CD14-positive monocyte (primary cell): Measurements from ENCODE around the gene PHOSPHO2. TPM values are rescaled to one million over a fixed set of nuclear protein-coding genes. Genes with fewer than 3 reads are reported as not detected.

Experiments
- DNase-seq, 3 donors: peaks; one replicate each; pipeline ENCODE4 v3.0.0-alpha.2; 2011 to 2022
- H2AFZ ChIP-seq: 2 replicates; pipeline ENCODE4 v1.6.0; 2012; ENCODE audit warnings: mild to moderate bottlenecking, low read depth, low read length, inconsistent platforms; ENCODE audit not compliant: insufficient read depth, poor library complexity, severe bottlenecking
- H3K27ac ChIP-seq, 2 donors: 1 replicate in 1 of 2; 2 replicates in 1 of 2; pipeline ENCODE4 v1.5.1; 2012 to 2013; ENCODE audit warnings: low read length in 2 of 2, control low read depth in 1 of 2, inconsistent platforms in 1 of 2, low read depth in 1 of 2, mild to moderate bottlenecking in 1 of 2
- H3K27me3 ChIP-seq, 2 donors: one replicate each; pipeline versions ENCODE4 v1.6.0 to v1.6.1; 2011 to 2013; ENCODE audit warnings: low read length in 2 of 2; ENCODE audit not compliant: control insufficient read depth in 2 of 2, insufficient read depth in 2 of 2
- H3K36me3 ChIP-seq, 2 donors: replicated peaks in 1 of 2; 1 replicate in 1 of 2; 2 replicates in 1 of 2; pipeline versions ENCODE4 v1.5.1 to v1.6.1; 2012 to 2013; ENCODE audit warnings: low read length in 2 of 2, control low read depth in 1 of 2, inconsistent platforms in 1 of 2, mild to moderate bottlenecking in 1 of 2; ENCODE audit not compliant: insufficient read depth in 2 of 2, control insufficient read depth in 1 of 2
- H3K4me1 ChIP-seq, 2 donors: 1 replicate in 1 of 2; 2 replicates in 1 of 2; pipeline versions ENCODE4 v1.5.1 to v1.6.1; 2012 to 2013; ENCODE audit warnings: low read length in 2 of 2, control low read depth in 1 of 2, inconsistent platforms in 1 of 2, mild to moderate bottlenecking in 1 of 2, moderate library complexity in 1 of 2; ENCODE audit not compliant: insufficient read depth in 2 of 2, control insufficient read depth in 1 of 2
- H3K4me2 ChIP-seq: replicated peaks from 2 replicates; pipeline ENCODE3; 2012; ENCODE audit warnings: low read length, moderate library complexity, mild to moderate bottlenecking; ENCODE audit not compliant: poor library complexity, severe bottlenecking; ENCODE audit errors: extremely low read depth
- H3K4me3 ChIP-seq, 3 experiments: fragments of 200-600 bp in 1 of 3; sonication (generic) in 1 of 3; replicated peaks in 1 of 3; 1 replicate in 2 of 3; 2 replicates in 1 of 3; pipeline ENCODE4 v1.5.1; 2011 to 2013; ENCODE audit warnings: low read length in 3 of 3, mild to moderate bottlenecking in 3 of 3, control low read depth in 2 of 3, low read depth in 2 of 3, inconsistent platforms in 1 of 3, moderate library complexity in 1 of 3
- H3K79me2 ChIP-seq: 2 replicates; pipeline ENCODE4 v1.6.0; 2012; ENCODE audit warnings: mild to moderate bottlenecking, control low read depth, inconsistent platforms, low read length, moderate library complexity; ENCODE audit not compliant: insufficient read depth
- H3K9ac ChIP-seq: 2 replicates; pipeline ENCODE4 v1.6.0; 2017; ENCODE audit warnings: low read length, mild to moderate bottlenecking; ENCODE audit not compliant: insufficient read depth, poor library complexity, severe bottlenecking
- H3K9me3 ChIP-seq, 2 donors: replicated peaks in 1 of 2; 1 replicate in 1 of 2; 2 replicates in 1 of 2; pipeline versions ENCODE4 v1.5.1 to v1.6.1; 2012 to 2013; ENCODE audit warnings: low read length in 2 of 2, control low read depth in 1 of 2; ENCODE audit not compliant: control insufficient read depth in 1 of 2, insufficient read depth in 1 of 2
- H4K20me1 ChIP-seq: 2 replicates; pipeline ENCODE4 v1.6.0; 2012; ENCODE audit warnings: mild to moderate bottlenecking, low read length, control low read depth, moderate library complexity; ENCODE audit not compliant: insufficient read depth
- H3K27ac Mint-ChIP-seq, 7 donors: one replicate each; pipeline ENCODE4 v1.8.0; 2020; ENCODE audit warnings: mild to moderate bottlenecking in 7 of 7, mixed read lengths in 7 of 7, moderate library complexity in 6 of 7, inconsistent platforms in 2 of 7
- H3K27me3 Mint-ChIP-seq, 3 donors: one replicate each; pipeline ENCODE4 v1.8.0; 2021 to 2022; ENCODE audit warnings: low read depth in 3 of 3, mild to moderate bottlenecking in 3 of 3, mixed read lengths in 3 of 3, moderate library complexity in 3 of 3, inconsistent platforms in 1 of 3
- H3K36me3 Mint-ChIP-seq, 2 donors: one replicate each; pipeline ENCODE4 v1.8.0; 2020; ENCODE audit warnings: mixed read lengths in 2 of 2, inconsistent platforms in 1 of 2, mild to moderate bottlenecking in 1 of 2
- H3K4me1 Mint-ChIP-seq: one replicate; pipeline ENCODE4 v1.8.0; 2020; ENCODE audit warnings: mild to moderate bottlenecking, mixed read lengths
- H3K4me3 Mint-ChIP-seq, 2 donors: one replicate each; pipeline ENCODE4 v1.8.0; 2020; ENCODE audit warnings: mild to moderate bottlenecking in 2 of 2, mixed read lengths in 2 of 2, moderate library complexity in 1 of 2
- H3K9me3 Mint-ChIP-seq, 7 donors: one replicate each; pipeline ENCODE4 v1.8.0; 2020 to 2022; ENCODE audit warnings: mixed read lengths in 7 of 7, mild to moderate bottlenecking in 6 of 7, moderate library complexity in 6 of 7, inconsistent platforms in 2 of 7
- CTCF ChIP-seq: fragments of 200-600 bp; IDR thresholded peaks from one replicate; pipeline ENCODE4 v1.8.0; 2022; ENCODE audit warnings: antibody characterized with exemption, mild to moderate bottlenecking
- WGBS: methylation state at CpG from one replicate; pipeline ENCODE4 v1.1.5; 2013; ENCODE audit warnings: missing lambda C conversion rate; ENCODE audit not compliant: insufficient coverage; 5-methylcytosine and 5-hydroxymethylcytosine counted together
- intact Hi-C, 2 donors: fragments of 100-400 bp; cut with micrococcal nuclease; formaldehyde crosslinking; loops; one replicate each; pipeline versions ENCODE4 v1.15.0 to v1.15.1; 2023
- polyA plus RNA-seq, 3 donors: library from polyadenylated mRNA; depleted of rRNA in 1 of 3; unstranded in 2 of 3; stranded (reverse) in 1 of 3; fragments of 300-500 nt in 2 of 3; fragments of >200 nt in 1 of 3; fragmentation: Illumina TruSeq in 2 of 3; gene quantifications; 1 replicate in 2 of 3; 2 replicates in 1 of 3; pipeline ENCODE4 v1.2.3, GENCODE V29; 2012 to 2021

Gene PHOSPHO2
- polyA plus RNA-seq, 3 donors, result 0.53 to 1.2 (median 0.74) TPM

GRCh38 chr2:169739351-169739750 lies 45.1 kb downstream of the PHOSPHO2 start:
- H3K9me3 ChIP-seq, result no peaks in the 10 kb centered on the region
- no peaks in the 10 kb centered on the region for H3K36me3 ChIP-seq
- H3K4me1 Mint-ChIP-seq, result peaks cover 4% of the 10 kb centered on the region
- no peak for TF ChIP-seq CTCF
- intact Hi-C loops, result no loop called here
- H3K4me3 ChIP-seq, result no peak overlapping the region
- H4K20me1 ChIP-seq, result no peaks in the 10 kb centered on the region
- WGBS, result no CpG with 5 or more reads among the region's 1 CpG
- no peak overlapping the region for H3K9ac ChIP-seq
- H3K79me2 ChIP-seq, result no peaks in the 10 kb centered on the region
- peaks cover 0 to 2% (median 0%) of the 10 kb centered on the region in 7 donors for H3K9me3 Mint-ChIP-seq
- no peak overlapping the region for H3K4me3 Mint-ChIP-seq
- H3K4me1 ChIP-seq, result peaks cover 3% of the 10 kb centered on the region in 2 donors
- peaks cover 8 to 9% of the 10 kb centered on the region in 2 donors for H3K27me3 ChIP-seq
- peaks cover 4 to 11% (median 7%) of the 10 kb centered on the region in 3 donors for H3K27me3 Mint-ChIP-seq
- no peak overlapping the region for H3K27ac ChIP-seq
- no peak overlapping the region for H2AFZ ChIP-seq
- peak overlapping the region in 4 of 7 donors; percentile 2 to 33 (median 15) for H3K27ac Mint-ChIP-seq
- DNase-seq, result no peak
- H3K4me2 ChIP-seq, result no peak overlapping the region
- H3K36me3 Mint-ChIP-seq, result no peaks in the 10 kb centered on the region

- Mint-ChIP-seq H3K27ac (no peak overlapping the region), H3K4me1 (no peaks in the 10 kb centered on the region), H3K9me3 (no peaks in the 10 kb centered on the region), H3K4me3 (no peak overlapping the region), H3K27me3 (no peaks in the 10 kb centered on the region), H3K36me3 (no peaks in the 10 kb centered on the region)
- intact Hi-C loops, result no loop called here
- Histone ChIP-seq H3K79me2 (no peaks in the 10 kb centered on the region), H3K4me3 (no peak overlapping the region), H3K36me3 (no peaks in the 10 kb centered on the region), H3K27me3 (no peaks in the 10 kb centered on the region), H2AFZ (no peak overlapping the region), H3K4me1 (no peaks in the 10 kb centered on the region), H4K20me1 (no peaks in the 10 kb centered on the region), H3K4me2 (no peak overlapping the region), H3K27ac (no peak overlapping the region), H3K9me3 (no peaks in the 10 kb centered on the region), H3K9ac (no peak overlapping the region)
- 95% methylated on average over 4 of the region's 4 CpGs for WGBS
- no peak for DNase-seq
- TF ChIP-seq CTCF, result no peak
Observed at GRCh38 chr2:169743549-169743948, 49.3 kb downstream of the PHOSPHO2 start.
